Kidney (tissue), 14 donors: ENCODE results near the gene PCDH15. TPM values are rescaled to one million over a fixed set of nuclear protein-coding genes. Genes with fewer than 3 reads are reported as not detected.

Experiments
- DNase-seq, 5 donors: peaks; one replicate each; pipeline ENCODE4 v3.0.0-alpha.2; 2013 to 2020
- FAIRE-seq: peaks from 2 replicates; lab custom pipeline; 2012; peaks lifted over from hg19 to GRCh38; lab: Jason Lieb, UNC
- H3K27ac ChIP-seq, 2 donors: one replicate each; pipeline ENCODE4 v1.7.0; 2013; ENCODE audit warnings: low read depth in 2 of 2, low read length in 2 of 2, inconsistent platforms in 1 of 2
- H3K27me3 ChIP-seq: one replicate; pipeline ENCODE4 v1.7.1; 2013; ENCODE audit warnings: low read length, inconsistent platforms; ENCODE audit not compliant: control insufficient read depth, insufficient read depth
- H3K36me3 ChIP-seq, 3 donors: one replicate each; pipeline versions ENCODE4 v1.7.0 to v1.7.1; 2013; ENCODE audit warnings: low read length in 3 of 3, control low read depth in 1 of 3, inconsistent platforms in 1 of 3; ENCODE audit not compliant: insufficient read depth in 3 of 3, control insufficient read depth in 2 of 3
- H3K4me1 ChIP-seq, 3 donors: one replicate each; pipeline versions ENCODE4 v1.7.0 to v1.7.1; 2013; ENCODE audit warnings: low read length in 3 of 3, inconsistent platforms in 1 of 3, low read depth in 1 of 3; ENCODE audit not compliant: control insufficient read depth in 2 of 3, insufficient read depth in 2 of 3
- H3K4me3 ChIP-seq, 3 donors: one replicate each; pipeline versions ENCODE4 v1.7.0 to v1.8.1; 2013; ENCODE audit warnings: low read length in 3 of 3, control low read depth in 1 of 3, inconsistent platforms in 1 of 3
- H3K9ac ChIP-seq, 3 donors: one replicate each; pipeline versions ENCODE4 v1.7.0 to v1.7.1; 2013; ENCODE audit warnings: low read length in 3 of 3, control low read depth in 1 of 3, inconsistent platforms in 1 of 3
- H3K9me3 ChIP-seq, 3 donors: one replicate each; pipeline versions ENCODE4 v1.7.0 to v1.7.1; 2013; ENCODE audit warnings: low read length in 3 of 3, control low read depth in 1 of 3, inconsistent platforms in 1 of 3; ENCODE audit not compliant: control insufficient read depth in 2 of 3, insufficient read depth in 1 of 3
- intact Hi-C: fragments of 100-400 bp; cut with DNase I; formaldehyde crosslinking; loops from one replicate; pipeline ENCODE4 v1.11.1; 2022
- polyA plus RNA-seq: library from polyadenylated mRNA; stranded (reverse); fragments of 350-450 nt; fragmentation: Illumina TruSeq; extraction: RNeasy Lipid Tissue Mini Kit (QIAGEN cat#74804); gene quantifications from one replicate; pipeline ENCODE4 v1.2.3, GENCODE V29; 2014; ENCODE audit warnings: low read depth, low replicate concordance; ENCODE audit not compliant: insufficient read depth
- total RNA-seq: library from RNA; stranded (reverse); fragmentation: NEBNext Ultra II Directional; extraction: Animal tissue kit (Norgen Biotek cat#: 25700); gene quantifications from one replicate; pipeline ENCODE4 v1.2.1, GENCODE V29; 2021
- TF ChIP-seq, protein P1 (sequence below): IDR thresholded peaks from 3 replicates; pipeline ENCODE4 v1.5.1; 2012; ENCODE audit warnings: mild to moderate bottlenecking, moderate library complexity, borderline replicate concordance; ENCODE audit not compliant: insufficient read depth; ENCODE audit errors: extremely low read depth
- donor health status: control.
- donor health status: control.
- donor health status: control.
- donor health status: control.
- donor health status: control.
- donor health status: DM: yes; HTN: yes; CAD: no.
- donor health status: Normal renal cell carcinoma (clear cell type).

The PCDH15 gene
- total and polyA plus RNA-seq, 2 donors from 2014 or later, result 1.5 TPM; not detected in 1

DNA sequence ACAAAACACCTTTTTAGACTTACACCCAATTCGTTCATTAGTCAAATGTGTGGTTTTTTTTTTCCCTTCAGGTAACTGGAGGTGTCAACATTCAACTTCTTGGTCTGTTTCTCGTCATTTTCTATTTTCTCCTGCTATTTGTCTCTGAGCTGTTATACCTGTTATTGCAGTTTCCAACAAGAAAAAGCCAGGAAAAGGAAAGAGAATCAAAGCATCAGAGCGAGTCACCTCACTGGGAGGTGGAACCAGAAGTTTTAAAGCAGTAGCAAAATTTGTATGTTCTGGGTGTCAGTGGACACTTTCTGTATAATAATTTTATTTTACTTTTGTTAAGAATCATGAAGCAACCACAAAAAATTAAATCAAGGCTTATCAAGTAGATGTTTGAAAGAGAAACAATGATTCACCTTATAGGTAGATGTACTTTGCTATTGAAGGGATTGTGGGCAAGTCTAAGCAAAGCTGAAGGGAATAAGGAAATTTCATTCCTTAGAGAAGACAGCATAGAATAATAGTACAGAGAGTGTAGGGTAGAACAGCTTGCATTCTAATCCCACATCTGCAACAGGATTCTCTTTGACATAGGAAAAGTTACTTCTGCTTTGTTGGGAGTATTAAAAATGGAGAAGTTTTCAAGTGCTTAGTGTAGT is 675.8 kb downstream of the PCDH15 start:
- TF ChIP-seq, protein P1, sequence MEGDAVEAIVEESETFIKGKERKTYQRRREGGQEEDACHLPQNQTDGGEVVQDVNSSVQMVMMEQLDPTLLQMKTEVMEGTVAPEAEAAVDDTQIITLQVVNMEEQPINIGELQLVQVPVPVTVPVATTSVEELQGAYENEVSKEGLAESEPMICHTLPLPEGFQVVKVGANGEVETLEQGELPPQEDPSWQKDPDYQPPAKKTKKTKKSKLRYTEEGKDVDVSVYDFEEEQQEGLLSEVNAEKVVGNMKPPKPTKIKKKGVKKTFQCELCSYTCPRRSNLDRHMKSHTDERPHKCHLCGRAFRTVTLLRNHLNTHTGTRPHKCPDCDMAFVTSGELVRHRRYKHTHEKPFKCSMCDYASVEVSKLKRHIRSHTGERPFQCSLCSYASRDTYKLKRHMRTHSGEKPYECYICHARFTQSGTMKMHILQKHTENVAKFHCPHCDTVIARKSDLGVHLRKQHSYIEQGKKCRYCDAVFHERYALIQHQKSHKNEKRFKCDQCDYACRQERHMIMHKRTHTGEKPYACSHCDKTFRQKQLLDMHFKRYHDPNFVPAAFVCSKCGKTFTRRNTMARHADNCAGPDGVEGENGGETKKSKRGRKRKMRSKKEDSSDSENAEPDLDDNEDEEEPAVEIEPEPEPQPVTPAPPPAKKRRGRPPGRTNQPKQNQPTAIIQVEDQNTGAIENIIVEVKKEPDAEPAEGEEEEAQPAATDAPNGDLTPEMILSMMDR, result no peak
- Histone ChIP-seq H3K27ac (no peak overlapping the region), H3K9ac (no peak overlapping the region), H3K4me1 (no peaks in the 10 kb centered on the region), H3K9me3 (peaks cover 0 to 2% (median 0%) of the 10 kb centered on the region in 3 donors), H3K4me3 (no peak overlapping the region), H3K36me3 (no peaks in the 10 kb centered on the region), H3K27me3 (no peaks in the 10 kb centered on the region)
- FAIRE-seq (no peak), DNase-seq (no peak)
- intact Hi-C loops, result no loop called here

DNA sequence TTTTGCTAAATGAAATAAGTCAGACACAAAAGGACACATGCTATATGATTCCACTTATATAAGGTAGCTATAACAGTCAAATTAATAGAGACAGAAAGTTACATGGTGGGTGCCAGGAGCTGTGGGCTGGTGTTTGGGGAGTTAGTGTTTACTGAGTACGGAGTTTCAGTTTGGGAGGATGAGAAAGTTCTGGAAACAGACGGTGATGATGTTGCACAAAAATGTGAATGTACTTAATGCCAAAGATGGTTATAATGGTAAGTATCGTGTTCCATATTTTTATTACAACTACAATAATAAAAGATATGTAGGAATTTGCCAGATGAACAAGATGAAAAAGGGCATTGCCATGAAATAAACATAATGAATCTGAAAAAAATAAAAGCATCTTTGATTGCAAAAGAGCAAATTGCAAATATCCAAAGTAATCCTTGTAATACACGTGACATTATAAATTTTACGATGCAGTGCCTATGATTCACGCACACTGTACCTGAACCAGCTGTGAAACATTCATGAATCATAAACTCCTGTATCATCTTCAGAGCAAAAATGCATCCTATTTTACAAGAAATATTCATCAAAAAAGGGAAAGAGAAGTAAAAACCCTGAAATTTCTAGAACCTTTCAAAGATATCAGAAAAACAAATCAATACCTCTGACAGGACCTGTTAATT is 676.7 kb downstream of the PCDH15 start:
- Histone ChIP-seq H3K4me3 (no peak overlapping the region), H3K27ac (no peak overlapping the region), H3K4me1 (no peaks in the 10 kb centered on the region), H3K9ac (no peak overlapping the region), H3K9me3 (peaks cover 0 to 2% (median 0%) of the 10 kb centered on the region in 3 donors), H3K27me3 (no peaks in the 10 kb centered on the region), H3K36me3 (no peaks in the 10 kb centered on the region)
- FAIRE-seq (no peak), DNase-seq (no peak)
- TF ChIP-seq, protein P1, result no peak
- intact Hi-C loops, result no loop called here

DNA sequence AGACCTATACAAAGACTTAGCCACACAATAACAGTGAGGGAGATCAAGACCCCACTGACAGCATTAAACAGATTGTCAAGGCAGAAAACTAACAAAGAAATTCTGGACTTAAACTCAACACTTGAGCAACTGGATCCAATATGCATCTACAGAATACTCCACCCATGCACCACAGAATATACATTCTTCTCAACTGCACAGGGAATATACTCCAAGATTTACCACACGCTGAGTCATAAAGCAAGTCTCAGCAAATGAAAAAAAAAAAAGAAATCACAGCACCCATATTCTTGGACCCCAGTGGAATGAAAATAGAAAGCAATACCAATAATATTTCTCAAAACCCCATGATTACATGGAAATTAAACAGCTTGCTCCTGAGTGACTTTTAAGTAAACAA is 680.2 kb downstream of the PCDH15 start:
- FAIRE-seq (no peak), DNase-seq (no peak)
- TF ChIP-seq, protein P1, result no peak
- Histone ChIP-seq H3K4me1 (no peaks in the 10 kb centered on the region), H3K9ac (no peak overlapping the region), H3K36me3 (no peaks in the 10 kb centered on the region), H3K27ac (no peak overlapping the region), H3K4me3 (no peak overlapping the region), H3K9me3 (peaks cover 0 to 2% (median 0%) of the 10 kb centered on the region in 3 donors), H3K27me3 (no peaks in the 10 kb centered on the region)
- intact Hi-C loops, result no loop called here
